Left ventricle myocardium inferior (tissue), 1 donor: ENCODE results near the gene PDHB. TPM values are rescaled to one million over a fixed set of nuclear protein-coding genes. Genes with fewer than 3 reads are reported as not detected.
A peak's percentile ranks its signal among the peaks of the same experiment; 100 is the strongest.

Experiments
- DNase-seq: peaks from one replicate; pipeline ENCODE4 v3.0.0-alpha.2; 2020
- H3K27ac ChIP-seq: fragments of 200-600 bp; replicated peaks from 2 replicates; pipeline ENCODE4 v1.8.0; 2021
- H3K27me3 ChIP-seq: fragments of 200-600 bp; 2 replicates; pipeline ENCODE4 v1.8.0; 2021; ENCODE audit warnings: low read depth
- H3K36me3 ChIP-seq: fragments of 200-600 bp; 2 replicates; pipeline ENCODE4 v1.8.0; 2021
- H3K4me1 ChIP-seq: fragments of 200-600 bp; 2 replicates; pipeline ENCODE4 v1.8.0; 2021
- H3K4me3 ChIP-seq: fragments of 200-600 bp; 2 replicates; pipeline ENCODE4 v1.8.0; 2021; ENCODE audit warnings: mild to moderate bottlenecking, moderate library complexity
- H3K9me3 ChIP-seq: fragments of 200-600 bp; replicated peaks from 2 replicates; pipeline ENCODE4 v1.8.0; 2021
- intact Hi-C: fragments of 100-400 bp; cut with micrococcal nuclease; formaldehyde crosslinking; loops from one replicate; pipeline ENCODE4 v1.11.0; 2022
- total RNA-seq: library from RNA; stranded (reverse); fragmentation: NEBNext Ultra II Directional; extraction: Animal tissue kit (Norgen Biotek cat#: 25700); gene quantifications from one replicate; pipeline ENCODE4 v1.2.1, GENCODE V29; 2021
- TF ChIP-seq, protein P1 (sequence below): fragments of 200-600 bp; IDR thresholded peaks from 2 replicates; pipeline ENCODE4 v1.8.0; 2021; ENCODE audit warnings: antibody characterized with exemption, mild to moderate bottlenecking, borderline replicate concordance
- donor health status: DM: no; HTN: yes; CAD: no; lungs with severe emphysema.

Gene PDHB
- total RNA-seq, 1 donor from 2014 or later, result 195 TPM

DNA sequence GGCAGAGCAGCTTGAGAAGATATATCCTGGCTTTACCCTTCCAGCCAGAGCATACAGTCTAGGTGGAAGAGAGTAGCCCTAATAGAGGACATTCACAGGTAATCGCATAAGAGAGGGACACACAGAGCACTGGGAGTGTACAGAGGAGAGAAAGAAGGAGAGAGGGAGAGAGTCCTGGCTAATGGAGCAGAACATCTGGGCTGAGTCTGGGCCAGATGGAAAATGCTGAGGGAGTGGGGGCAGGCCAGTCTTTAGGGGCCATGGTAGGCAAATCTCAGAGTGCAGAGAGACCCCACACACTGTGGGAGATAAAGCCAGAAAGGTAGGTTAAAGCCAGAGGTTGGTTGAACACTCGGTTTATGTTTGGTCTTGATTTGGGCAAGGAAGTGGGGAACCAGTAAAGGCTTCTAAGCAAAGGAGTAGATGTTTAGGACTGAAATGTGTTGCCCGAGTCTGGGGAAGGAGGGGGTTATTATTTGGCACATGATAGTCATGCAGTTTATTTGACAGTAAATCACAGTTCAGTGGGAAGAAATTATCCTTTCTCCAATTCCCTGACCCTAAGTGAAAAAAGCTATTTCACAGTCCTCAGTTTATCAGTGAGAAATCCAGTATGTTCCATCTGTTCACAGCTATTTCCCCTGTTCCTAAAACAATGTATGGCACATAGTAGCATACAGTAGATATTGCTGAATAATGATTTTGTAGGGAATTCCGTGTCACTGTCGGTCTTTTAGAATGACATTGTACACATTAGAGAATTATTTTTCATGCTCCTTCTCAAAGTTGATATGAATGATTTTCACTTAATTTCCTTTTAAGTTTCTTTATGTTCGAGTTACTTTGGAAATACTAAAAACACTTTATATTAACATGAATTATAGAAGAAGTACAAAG is 45.7 kb downstream of the PDHB start:
- TF ChIP-seq, protein P1, sequence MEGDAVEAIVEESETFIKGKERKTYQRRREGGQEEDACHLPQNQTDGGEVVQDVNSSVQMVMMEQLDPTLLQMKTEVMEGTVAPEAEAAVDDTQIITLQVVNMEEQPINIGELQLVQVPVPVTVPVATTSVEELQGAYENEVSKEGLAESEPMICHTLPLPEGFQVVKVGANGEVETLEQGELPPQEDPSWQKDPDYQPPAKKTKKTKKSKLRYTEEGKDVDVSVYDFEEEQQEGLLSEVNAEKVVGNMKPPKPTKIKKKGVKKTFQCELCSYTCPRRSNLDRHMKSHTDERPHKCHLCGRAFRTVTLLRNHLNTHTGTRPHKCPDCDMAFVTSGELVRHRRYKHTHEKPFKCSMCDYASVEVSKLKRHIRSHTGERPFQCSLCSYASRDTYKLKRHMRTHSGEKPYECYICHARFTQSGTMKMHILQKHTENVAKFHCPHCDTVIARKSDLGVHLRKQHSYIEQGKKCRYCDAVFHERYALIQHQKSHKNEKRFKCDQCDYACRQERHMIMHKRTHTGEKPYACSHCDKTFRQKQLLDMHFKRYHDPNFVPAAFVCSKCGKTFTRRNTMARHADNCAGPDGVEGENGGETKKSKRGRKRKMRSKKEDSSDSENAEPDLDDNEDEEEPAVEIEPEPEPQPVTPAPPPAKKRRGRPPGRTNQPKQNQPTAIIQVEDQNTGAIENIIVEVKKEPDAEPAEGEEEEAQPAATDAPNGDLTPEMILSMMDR, result no peak
- H3K4me1 ChIP-seq, result peaks cover 64% of the 10 kb centered on the region
- no peak for DNase-seq
- peaks cover 2% of the 10 kb centered on the region for H3K36me3 ChIP-seq
- H3K4me3 ChIP-seq, result no peak overlapping the region
- no peaks in the 10 kb centered on the region for H3K9me3 ChIP-seq
- peak overlapping the region; percentile 72 for H3K27ac ChIP-seq
- intact Hi-C loops, result no loop called here
- H3K27me3 ChIP-seq, result no peaks in the 10 kb centered on the region

DNA sequence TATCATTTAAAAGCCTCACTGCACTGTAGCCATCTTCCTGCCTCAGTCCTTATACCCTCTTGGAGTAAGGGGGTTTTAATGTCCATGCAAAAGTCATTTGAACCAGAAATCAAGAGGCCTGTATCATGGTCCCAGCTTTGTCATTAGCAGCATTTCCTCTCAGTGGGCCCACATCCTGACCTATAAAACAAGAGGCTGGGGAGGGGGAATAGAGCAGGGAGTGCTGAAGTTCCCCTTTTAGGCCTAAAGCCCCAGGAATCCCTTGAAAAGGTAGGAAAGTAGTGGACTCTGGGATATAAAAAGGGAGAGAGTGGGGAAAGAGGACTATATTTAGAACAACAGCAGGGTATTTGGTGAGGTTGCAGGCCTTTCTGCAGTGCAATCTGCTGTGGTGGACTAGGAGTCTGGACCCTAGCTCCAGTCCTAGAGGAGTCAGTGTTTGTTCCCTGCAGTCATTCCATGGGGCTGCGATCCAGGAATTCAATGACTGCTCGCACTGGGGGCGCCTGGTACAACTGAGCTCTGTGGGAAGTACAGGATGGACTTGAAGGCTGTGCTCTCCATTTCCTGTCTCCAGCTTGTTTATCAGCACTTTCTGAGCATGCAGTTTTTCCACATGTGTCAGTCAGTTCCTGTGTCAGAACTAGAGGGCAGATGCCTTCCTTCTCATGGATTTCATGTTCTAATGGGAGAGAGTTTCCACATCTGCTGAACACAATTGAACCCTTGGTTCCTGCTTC is 46.8 kb downstream of the PDHB start:
- H3K27ac ChIP-seq, result peak overlapping the region; percentile 72
- TF ChIP-seq, protein P1, result no peak
- H3K36me3 ChIP-seq, result peaks cover 7% of the 10 kb centered on the region
- H3K4me1 ChIP-seq, result peaks cover 56% of the 10 kb centered on the region
- H3K9me3 ChIP-seq, result no peaks in the 10 kb centered on the region
- peak; percentile 27 for DNase-seq
- H3K4me3 ChIP-seq, result no peak overlapping the region
- intact Hi-C loops, result no loop called here
- H3K27me3 ChIP-seq, result no peaks in the 10 kb centered on the region

DNA sequence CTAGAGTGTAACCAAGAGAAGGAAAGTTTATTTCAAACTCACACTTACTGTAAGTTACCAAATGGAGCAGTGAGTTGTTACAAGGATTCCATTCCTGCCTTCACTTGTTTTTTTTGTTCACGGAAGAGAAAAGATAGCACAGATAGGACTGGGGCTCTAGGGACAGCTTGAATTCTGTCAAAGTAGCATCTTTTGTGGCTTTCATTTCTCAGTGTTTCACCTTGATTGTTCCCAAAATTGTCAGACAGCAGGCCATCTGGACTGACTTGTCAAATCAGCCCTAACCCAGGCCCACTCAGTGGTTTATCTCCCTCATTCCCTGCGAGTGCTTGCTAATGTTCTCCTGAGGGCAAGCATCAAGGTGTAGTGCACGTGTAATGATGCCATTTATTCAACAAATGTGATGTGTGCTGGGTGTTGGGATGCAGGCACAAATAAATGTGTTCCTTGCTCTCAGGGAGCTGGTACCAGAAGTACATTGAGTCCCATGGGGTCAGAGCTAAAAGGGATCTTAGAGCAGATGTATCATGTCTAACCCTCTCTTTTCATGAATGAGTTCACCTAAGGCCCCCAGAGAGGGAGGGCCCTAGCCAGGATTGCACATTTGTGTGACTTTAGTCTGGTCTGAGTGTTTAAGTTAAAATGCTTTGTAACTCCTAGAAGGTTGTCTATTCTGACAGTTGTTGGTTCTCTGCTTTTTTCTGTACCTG is 49.1 kb downstream of the PDHB start:
- H3K36me3 ChIP-seq, result peaks cover 7% of the 10 kb centered on the region
- DNase-seq, result no peak
- TF ChIP-seq, protein P1, result no peak
- peak overlapping the region; percentile 17 for H3K27ac ChIP-seq
- no peaks in the 10 kb centered on the region for H3K27me3 ChIP-seq
- intact Hi-C loops, result no loop called here
- peaks cover 38% of the 10 kb centered on the region for H3K4me1 ChIP-seq
- no peaks in the 10 kb centered on the region for H3K9me3 ChIP-seq
- H3K4me3 ChIP-seq, result no peak overlapping the region

DNA sequence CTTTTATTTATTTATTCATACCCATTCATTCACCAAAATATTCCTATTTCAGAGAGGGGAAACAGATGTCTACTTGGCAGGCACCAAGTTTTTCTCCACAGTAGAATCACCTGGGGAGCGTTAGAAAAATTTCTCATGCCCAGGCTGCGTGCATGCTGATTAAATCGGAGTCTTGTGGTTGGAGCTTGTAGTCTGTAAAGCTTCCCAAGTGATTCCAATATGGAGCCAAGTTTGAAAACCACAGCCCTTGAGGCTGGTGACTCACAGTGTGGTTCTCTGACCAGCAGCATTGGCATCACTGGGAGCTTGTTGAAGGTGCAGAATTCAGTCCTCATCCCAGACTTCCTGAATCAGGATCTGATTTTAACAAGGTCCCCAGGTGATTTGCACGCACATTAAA is 49.7 kb downstream of the PDHB start:
- peaks cover 32% of the 10 kb centered on the region for H3K4me1 ChIP-seq
- TF ChIP-seq, protein P1, result no peak
- H3K27me3 ChIP-seq, result no peaks in the 10 kb centered on the region
- peaks cover 7% of the 10 kb centered on the region for H3K36me3 ChIP-seq
- intact Hi-C loops, result no loop called here
- no peaks in the 10 kb centered on the region for H3K9me3 ChIP-seq
- H3K4me3 ChIP-seq, result no peak overlapping the region
- H3K27ac ChIP-seq, result peak overlapping the region; percentile 17
- no peak for DNase-seq

DNA sequence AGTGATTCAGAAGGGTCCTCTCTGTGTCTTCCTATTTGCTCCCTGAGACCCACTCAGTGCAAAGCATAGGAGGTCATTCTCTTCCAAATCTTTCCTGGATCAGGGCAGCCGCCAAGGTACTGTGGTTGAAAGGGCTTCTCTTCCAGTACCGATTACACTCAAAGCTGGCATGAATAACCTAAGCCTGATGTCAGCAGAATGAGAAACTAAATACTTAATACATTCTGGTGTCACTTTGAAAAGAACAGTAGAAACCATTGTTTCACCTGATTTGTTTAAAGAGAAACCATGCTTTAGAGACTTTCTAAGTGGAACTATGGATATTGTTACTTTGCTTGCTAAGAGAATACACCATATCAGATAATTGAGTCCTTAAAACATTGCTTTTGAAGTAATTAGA is 50.2 kb downstream of the PDHB start:
- H3K27ac ChIP-seq, result no peak overlapping the region
- no peak for DNase-seq
- no peaks in the 10 kb centered on the region for H3K9me3 ChIP-seq
- intact Hi-C loops, result no loop called here
- no peaks in the 10 kb centered on the region for H3K27me3 ChIP-seq
- peaks cover 7% of the 10 kb centered on the region for H3K36me3 ChIP-seq
- no peak overlapping the region for H3K4me3 ChIP-seq
- TF ChIP-seq, protein P1, result no peak
- peaks cover 28% of the 10 kb centered on the region for H3K4me1 ChIP-seq
